ENCODE data around the gene TSPAN16.
"Not testable (repeated sequence)": the region's sequence is repeated elsewhere in the genome, so short reads cannot be mapped to it uniquely, and the experiment has no call there.

The TSPAN16 gene

DNA sequence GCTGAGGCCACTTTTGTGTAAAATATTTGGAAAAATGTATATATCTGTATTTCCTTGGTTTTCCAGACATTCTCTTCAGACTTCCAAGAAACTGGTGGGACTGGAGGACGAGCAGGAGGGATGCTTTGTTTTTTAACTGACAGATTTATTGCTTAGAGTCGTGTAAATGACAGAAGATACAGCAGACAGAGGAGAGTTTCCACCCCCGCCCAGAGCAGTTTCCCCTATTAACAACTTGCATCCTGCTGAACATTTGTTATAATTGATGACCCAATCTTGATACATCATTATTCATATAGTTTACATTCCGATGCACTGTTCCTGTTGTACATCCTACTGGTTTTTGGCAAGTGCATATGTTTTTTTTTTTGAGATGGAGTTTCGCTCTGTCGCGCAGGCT lies 26.6 kb upstream of the TSPAN16 start:
- no peak for DNase-seq

DNA sequence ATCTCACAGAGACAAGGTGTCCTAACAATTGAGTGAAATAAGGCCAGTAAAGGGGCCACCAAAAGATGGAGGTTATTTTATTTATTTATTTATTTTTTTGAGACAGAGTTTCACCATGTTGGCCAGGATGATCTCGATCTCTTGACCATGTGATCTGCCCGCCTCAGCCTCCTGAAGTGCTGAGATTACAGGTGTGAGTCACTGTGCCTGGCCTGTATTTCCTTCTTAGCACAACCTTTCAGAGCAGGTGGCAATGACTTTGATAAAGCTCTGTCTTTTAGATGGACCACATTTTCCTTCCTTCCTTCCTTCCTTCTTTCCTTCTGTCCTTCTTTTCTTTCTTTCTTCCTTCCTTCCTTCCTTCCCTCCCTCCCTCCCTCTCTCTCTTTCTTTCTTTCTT lies 22.7 kb upstream of the TSPAN16 start:
- no peak for DNase-seq

- DNase-seq: no peak
These were observed 22.0 kb upstream of the TSPAN16 start for GRCh38 chr19:11273989-11274388.

GRCh38 chr19:11274533-11275086 lies 21.4 kb upstream of the TSPAN16 start:
- no peak for DNase-seq

DNA sequence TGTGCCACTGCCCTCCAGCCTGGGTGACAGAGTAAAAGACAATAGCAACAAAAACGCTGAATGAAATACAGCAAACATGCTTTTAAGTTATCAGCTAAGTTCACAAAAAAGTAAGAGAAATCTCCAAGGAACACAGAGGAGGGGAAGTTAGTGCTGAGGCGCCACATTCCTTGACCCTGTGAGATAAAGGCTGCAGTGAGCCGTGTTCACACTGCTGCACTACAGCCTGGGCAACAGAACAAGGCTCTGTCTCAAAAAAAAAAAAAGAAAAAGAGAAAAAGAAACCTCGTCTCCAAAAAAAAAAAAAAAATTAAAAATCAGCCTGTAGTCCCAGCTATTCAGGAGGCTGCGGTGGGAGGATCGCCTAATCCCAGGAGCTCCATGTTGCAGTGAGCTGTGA lies 17.3 kb upstream of the TSPAN16 start:
- DNase-seq: no peak

- no peak for DNase-seq
These were observed 16.3 kb upstream of the TSPAN16 start for GRCh38 chr19:11279505-11280236.

DNA sequence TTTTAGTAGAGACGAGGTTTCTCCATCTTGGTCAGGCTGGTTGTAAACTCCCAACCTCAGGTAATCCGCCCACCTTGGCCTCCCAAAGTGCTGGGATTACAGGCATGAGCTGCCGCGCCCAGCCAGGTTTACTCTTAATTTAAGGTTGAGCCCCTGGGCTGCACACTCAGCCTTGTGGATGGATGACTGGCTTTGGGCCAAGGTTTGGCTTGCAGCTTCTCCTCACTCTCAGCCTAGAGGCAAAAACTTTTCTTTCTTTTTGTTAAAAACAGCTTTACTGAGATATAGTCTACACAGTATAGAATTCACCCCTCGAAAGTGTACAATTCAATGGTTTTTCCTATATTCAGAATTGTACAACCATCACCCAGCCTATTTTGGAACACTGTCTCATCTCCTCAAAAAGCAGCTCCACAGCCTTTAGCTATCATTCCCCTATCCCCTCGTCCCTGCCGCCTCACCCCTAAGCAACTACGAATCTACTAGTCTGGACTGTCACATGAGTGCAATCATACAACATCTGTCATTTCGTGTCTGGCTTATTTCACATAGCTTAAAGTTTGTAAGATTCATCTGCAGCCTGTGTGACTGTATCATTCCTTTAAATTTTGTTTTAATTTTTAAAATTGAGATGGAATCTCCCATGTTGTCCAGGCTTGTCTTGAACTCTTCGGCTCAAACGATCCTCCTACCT lies 14.5 kb upstream of the TSPAN16 start:
- DNase-seq: no peak

DNA sequence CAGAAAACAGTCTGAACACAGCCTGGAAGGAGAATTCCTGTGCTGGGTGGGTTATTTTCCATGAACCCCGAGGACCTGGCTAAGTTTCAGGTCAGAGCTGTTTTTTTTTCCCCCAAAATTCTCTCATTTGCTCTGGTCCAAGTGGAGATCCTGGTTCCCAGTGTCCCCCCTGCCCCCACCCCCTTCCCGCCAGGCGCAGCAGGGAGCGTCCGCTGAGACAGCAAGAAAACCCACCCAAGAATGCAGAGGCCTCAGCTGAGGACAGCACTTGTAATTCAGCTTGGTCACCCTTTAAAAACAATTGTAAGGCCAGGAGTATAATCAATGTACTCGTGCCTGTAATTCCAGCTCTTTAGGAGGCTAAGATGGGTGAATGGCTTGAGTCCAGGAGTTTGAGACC lies 11.4 kb upstream of the TSPAN16 start:
- DNase-seq: no peak

- no peak for DNase-seq
These were observed 9.5 kb upstream of the TSPAN16 start for GRCh38 chr19:11286312-11286974.

GRCh38 chr19:11288349-11288748 lies 7.6 kb upstream of the TSPAN16 start:
- no peak for DNase-seq

DNA sequence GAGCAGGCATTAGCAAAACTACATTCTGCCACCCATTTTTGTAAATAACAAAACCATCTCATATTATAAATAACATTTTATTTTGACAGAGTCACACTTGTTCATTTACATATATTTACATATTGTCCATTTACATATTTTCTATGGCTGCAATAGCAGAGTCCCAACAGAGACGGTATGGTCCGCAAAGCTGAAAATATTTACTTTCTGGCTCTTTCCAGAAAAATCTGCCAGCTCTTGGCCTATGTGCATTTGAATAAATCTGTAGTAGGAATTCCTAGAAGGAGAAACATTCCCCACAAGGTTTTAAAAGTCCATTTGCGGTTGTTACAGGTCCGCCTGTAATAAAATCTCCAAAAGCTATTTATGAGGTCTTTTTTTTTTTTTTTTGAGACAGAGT lies 5.7 kb upstream of the TSPAN16 start:
- DNase-seq: peak in 1 of 2 experiments; percentile 4

DNA sequence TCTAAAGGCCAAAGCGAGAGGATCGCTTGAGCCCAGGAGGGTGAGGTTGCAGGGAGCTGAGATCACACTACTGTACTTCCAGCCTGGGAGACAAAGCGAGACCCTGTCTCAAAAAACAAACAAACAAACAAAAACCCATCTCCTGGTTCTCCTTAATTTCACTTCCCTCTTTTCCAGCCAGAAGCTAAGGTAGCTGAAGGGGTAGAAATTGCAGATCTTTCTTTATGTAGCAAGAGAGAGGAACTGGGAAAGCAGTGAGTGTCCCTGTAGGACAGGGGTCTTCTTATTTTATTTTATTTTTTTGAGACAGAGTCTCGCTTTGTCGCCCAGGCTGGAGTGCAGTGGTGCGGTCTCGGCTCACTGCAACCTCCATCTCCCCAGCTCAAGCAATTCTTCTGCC lies 4.5 kb upstream of the TSPAN16 start:
- DNase-seq: no peak

DNA sequence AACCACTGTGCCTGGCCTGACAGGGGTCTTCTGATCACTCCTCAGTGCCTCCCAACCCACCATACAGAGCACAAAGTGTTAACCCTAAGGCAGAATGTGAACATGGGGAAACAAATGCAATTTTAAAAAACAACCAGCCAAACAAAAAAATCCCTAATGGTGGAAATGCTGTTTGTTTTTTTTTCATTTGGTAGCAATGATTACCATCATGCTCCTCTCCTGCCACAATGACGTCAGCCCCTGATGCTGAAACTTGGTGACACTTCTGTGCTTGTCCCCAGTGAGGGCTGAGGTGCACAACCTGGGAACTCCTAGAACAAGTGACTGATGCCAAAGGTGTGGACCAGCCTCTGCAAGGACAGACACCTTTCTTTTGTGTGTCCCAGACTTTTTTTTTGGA lies 4.0 kb upstream of the TSPAN16 start:
- no peak for DNase-seq

DNA sequence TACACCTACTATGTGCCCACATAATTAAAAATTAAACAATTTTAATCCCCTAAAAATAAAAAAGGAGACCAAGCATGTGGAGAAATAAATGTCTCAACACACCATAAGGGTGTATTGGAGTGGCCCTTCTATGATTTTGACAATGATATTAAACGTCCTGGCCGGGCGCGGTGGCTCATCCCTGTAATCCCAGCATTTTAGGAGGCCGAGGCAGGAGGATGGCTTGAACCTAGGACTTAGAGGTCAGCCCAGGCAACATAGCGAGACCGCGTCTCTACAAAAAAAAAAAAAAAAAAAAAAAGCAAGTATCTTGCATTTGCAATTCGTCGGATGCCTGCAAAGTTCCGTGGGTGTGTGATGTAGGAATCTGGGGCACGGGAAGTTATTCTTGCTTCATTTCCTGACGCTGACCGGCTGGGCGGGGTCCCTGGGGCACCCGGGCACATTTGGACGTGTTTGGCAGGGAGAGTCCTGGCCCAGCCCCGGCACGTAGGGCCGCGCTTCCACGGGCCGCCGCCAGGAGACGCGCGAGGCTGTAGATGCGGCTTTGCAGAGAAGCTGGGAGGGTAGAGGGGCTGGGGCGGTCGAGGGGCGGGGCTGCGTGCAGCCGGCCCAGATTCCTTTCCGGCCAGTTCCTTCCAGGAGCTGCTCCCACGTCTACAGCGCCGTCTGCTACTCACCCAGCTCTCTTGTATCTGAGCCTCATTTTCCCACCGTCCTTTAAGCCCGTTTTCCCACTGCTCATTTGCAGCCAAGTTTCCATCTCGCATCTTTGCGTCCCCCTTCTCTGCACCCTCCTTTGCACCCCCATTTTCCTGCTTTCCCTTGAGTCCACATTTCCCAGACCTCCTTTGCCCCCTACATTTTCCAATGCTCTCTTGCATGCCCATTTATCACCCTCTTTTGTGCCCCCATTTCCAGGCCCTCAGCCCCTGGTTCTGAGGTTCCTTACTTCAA lies 2.2 kb upstream of the TSPAN16 start:
- DNase-seq: peak; percentile 47 to 81

- DNase-seq: no peak
These were observed 780 bp upstream of the TSPAN16 start for GRCh38 chr19:11295180-11295579.

DNA sequence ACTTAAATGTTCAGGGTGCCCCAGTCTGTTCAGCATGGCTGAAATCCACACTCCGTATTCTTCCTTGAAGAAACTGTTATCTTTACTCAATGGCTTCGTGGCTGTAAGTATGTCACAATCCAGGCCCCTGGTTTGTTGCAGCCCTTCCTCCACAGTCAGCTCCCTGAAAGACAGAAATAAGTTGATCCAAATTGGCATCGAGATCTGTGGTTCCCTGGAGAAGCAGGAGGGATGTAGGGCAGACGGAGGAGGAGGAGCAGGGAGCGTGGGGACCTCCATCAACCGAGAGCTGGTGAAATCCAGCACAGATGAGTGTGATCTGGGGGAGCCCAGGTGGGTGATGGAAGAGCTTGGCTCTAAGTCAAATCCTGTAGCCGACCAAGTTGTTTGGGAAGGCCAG lies 304 bp downstream of the TSPAN16 start:
- DNase-seq: no peak

DNA sequence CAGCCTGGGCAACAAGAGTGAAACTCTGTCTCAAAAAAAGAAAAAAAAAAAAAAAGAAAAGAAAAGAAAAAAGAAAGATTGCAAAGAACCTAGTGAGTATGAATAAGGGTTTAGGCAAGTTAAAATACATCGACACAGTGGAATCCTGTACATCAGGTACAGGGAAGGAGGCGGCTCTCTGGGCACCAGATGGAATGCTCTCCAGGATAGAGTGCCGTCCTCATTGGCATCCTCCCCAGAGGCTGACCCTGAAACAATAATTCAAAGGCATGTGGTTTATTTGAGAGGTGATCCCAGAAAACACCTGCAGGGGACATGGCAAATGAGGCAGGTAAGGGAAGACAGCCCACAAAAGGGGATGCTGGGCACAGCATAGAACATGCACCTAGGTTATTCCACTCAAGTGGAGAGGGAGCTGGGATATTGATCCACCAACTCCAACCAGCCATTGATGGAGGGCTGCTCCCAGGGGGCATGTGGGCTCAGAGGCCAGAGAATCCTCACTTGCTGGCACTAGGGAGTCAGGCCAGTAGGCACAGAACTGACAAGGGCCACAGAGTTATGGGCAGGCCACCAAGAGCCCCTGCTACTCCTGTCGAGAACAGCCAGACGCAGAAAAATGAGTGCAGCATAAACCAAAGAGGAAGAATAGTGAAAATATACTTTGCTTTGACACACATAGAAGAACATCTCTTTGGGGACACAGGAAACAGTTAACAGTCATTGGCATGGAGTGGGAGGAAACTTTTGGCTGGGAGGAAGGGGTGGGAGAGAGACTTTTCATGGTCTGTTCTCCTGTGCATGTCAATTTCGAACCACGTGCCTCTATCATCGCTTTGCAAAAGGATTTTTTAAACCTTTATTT lies 4.2 kb downstream of the TSPAN16 start:
- DNase-seq: no peak

DNA sequence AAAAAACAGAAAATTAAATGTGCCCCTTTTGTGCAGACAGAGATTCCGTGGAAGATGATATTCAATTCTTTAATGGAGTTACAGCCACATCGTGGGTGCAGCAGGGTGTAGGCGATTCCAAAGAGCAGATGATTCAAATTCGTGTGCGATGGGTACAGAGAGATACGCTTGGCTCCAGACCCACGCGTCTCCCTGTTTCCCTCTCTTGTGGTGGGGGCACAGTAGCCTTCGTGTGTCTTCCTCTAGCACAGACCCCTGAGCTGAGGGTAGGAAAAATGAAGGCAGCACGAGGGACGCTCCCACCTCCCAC lies 4.8 kb downstream of the TSPAN16 start:
- no peak for DNase-seq

DNA sequence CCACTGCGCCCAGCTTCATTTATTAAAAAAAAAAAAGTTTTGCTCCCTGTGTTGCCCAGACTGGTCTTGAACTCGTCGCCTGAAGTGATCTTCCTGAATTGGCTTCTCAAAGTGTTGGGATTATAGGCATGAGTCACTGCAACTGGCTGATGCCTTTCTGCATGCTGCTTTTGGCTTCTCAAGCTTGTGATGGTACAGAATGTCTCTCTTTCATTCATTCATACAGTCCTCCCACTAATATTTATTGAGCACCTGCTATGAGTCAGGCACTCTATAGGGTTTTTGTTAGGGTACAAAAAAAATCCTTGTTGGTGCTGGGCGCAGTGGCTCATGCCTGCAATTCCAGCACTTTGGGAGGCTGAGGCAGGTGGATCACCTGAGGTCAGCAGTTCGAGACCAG lies 9.0 kb downstream of the TSPAN16 start:
- DNase-seq: no peak

DNA sequence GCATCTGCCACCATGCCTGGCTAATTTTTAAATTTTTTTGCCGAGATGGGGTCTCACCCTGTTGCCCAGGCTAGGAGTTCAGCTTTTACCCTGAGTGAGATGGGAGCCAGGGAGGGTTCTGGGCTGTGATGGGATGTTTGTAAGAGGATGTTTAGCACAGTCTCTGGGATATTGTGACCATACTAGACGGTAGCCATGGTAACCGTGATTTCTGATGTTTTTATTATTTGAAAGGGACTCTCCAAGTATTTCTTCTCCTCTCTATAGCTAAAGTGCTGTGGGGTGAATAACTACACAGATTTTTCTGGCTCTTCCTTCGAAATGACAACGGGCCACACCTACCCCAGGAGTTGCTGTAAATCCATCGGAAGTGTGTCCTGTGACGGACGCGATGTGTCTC lies 10.4 kb downstream of the TSPAN16 start:
- DNase-seq: no peak

DNA sequence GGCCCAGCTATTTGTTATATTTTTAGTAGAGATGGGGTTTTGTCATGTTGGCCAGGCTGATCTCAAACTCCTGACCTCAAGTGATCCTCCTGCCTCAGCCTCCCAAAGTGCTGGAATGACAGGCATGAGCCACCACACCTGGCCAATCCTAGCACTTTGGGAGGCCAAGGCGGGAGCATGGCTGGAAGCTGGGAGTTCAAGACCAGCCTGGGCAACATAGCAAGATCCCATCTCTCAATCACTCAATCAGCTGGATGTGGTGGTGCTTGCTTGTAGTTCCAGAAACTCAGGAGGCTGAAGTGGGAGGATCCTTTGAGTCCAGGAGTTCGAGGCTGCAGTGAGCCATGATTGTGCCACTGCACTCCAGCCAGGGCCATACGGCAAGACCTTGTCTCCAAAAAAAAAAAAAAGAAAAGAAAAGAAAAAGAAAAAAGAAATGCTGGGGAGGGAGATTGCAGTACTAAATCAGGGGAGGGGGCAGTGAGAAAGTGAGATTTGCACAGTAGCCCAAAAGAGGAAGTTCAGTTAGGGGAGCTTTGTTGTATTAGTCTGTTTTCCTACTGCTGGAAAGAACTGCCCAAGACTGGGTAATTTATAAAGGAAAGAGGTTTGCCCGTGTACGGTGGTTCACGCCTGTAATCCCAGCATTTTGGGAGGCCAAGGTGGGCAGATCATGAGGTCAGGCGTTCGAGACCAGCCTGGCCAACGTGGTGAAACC lies 24.5 kb downstream of the TSPAN16 start:
- not testable (repeated sequence) for DNase-seq
